ENCODE results near the gene PLEKHG4B. TPM values are rescaled to one million over a fixed set of nuclear protein-coding genes. Genes with fewer than 3 reads are reported as not detected.
"Not testable (repeated sequence)": the region's sequence is repeated elsewhere in the genome, so short reads cannot be mapped to it uniquely, and the experiment has no call there.

The PLEKHG4B gene
- total and polyA plus RNA-seq, 3 experiments from 2014 or later = not detected

DNA sequence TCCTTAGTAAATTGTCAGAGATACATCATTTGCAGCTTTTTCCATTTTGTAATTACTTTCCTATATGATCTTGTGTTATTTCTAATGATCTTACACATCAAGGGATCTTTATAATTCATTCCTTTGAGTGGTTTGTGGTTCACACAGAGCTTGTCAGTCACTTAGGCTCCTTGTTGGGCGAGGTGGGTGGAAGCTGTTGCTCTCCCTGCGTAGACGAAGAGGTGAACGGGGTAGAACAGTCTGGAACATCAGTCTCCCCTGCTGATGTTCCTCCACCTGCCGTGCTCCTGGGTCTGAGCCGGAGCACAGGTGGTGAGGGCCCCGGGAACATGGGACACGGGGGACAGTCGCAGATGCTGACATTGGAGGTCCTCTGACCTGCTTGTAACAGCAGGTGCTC, 143.6 kb downstream of the PLEKHG4B start:
- H3K36me3 ChIP-seq (ENCODE audit: insufficient read depth, low read length) = peaks cover 24% of the 10 kb centered on the region
- H3K9me3 Mint-ChIP-seq; CTCF ChIA-PET; H3K27me3 ChIP-seq (ENCODE audit: insufficient read depth, low read length, poor library complexity, severe bottlenecking); DNase-seq; H3K4me1 Mint-ChIP-seq; H3K27me3 Mint-ChIP-seq; H3K27ac ChIP-seq (ENCODE audit: low read depth, low read length); H3K4me3 Mint-ChIP-seq; H3K4me1 ChIP-seq (ENCODE audit: insufficient read depth, low read length); H3K9me3 ChIP-seq (ENCODE audit: low read length); H3K4me3 ChIP-seq (ENCODE audit: low read length); H3K27ac Mint-ChIP-seq; POLR2A ChIA-PET: not testable (repeated sequence)
- H3K36me3 Mint-ChIP-seq = peaks cover 7 to 86% (median 20%) of the 10 kb centered on the region in 3 donors

GRCh38 chr5:237931-238330, 146.0 kb downstream of the PLEKHG4B start:
- H3K27ac ChIP-seq (ENCODE audit: low read depth, low read length); H3K4me1 Mint-ChIP-seq; CTCF ChIA-PET; H3K4me3 Mint-ChIP-seq; POLR2A ChIA-PET; H3K9me3 Mint-ChIP-seq; H3K27me3 Mint-ChIP-seq; DNase-seq; H3K9me3 ChIP-seq (ENCODE audit: low read length); H3K4me1 ChIP-seq (ENCODE audit: insufficient read depth, low read length); H3K27me3 ChIP-seq (ENCODE audit: insufficient read depth, low read length, poor library complexity, severe bottlenecking); H3K4me3 ChIP-seq (ENCODE audit: low read length): not testable (repeated sequence)
- H3K36me3 ChIP-seq (ENCODE audit: insufficient read depth, low read length) = peaks cover 37% of the 10 kb centered on the region
- Mint-ChIP-seq H3K36me3 (peaks cover 17 to 88% (median 31%) of the 10 kb centered on the region in 3 donors), H3K27ac (peak overlapping the region in 1 of 8 donors; percentile 36)

Other genes with a start within 250 kb of the PLEKHG4B start
- gene LRRC14B, start 99.3 kb downstream of the PLEKHG4B start, total RNA-seq = not detected
- gene LRRC14B, start 99.3 kb downstream of the PLEKHG4B start, polyA plus RNA-seq = not detected
- gene CCDC127, start 126.0 kb downstream of the PLEKHG4B start, total RNA-seq = 1 to 10 TPM; 7.2 to 8.3 TPM
- gene CCDC127, start 126.0 kb downstream of the PLEKHG4B start, polyA plus RNA-seq = 5.3 TPM
- 100 to 1,000 TPM; 168 to 171 TPM for gene SDHA, start 126.2 kb downstream of the PLEKHG4B start, total RNA-seq
- gene SDHA, start 126.2 kb downstream of the PLEKHG4B start, polyA plus RNA-seq = 237 TPM
- gene PDCD6, start 179.5 kb downstream of the PLEKHG4B start, total RNA-seq = 100 to 1,000 TPM in 1 of 2 experiments, 10 to 100 TPM in 1; 100.0 to 105 TPM
- 194 TPM for gene PDCD6, start 179.5 kb downstream of the PLEKHG4B start, polyA plus RNA-seq
- 10 to 100 TPM; 31.7 to 38.2 TPM for gene AHRR, start 229.5 kb downstream of the PLEKHG4B start, total RNA-seq
- gene AHRR, start 229.5 kb downstream of the PLEKHG4B start, polyA plus RNA-seq = not detected

All from CD8-positive, alpha-beta memory T cell (primary cell).